Measurements from ENCODE around the gene PRKCG. TPM values are rescaled to one million over a fixed set of nuclear protein-coding genes. Genes with fewer than 3 reads are reported as not detected.
A peak's percentile ranks its signal among the peaks of the same experiment; 100 is the strongest.

The PRKCG gene
- total and polyA plus RNA-seq, 4 donors = 0.02 to 0.63 (median 0.18) TPM; not detected in 1

- H3K27me3 ChIP-seq (ENCODE audit: control insufficient read depth in 3 of 3, insufficient read depth in 3 of 3, low read length in 2 of 3) = peaks cover 3 to 39% (median 19%) of the 10 kb centered on the region in 3 donors
- no peak for TF ChIP-seq CTCF (IDR thresholded peaks at IDR 0.05; ENCODE audit: control extremely low read depth, extremely low read depth)
- H3K27ac ChIP-seq (ENCODE audit: low read depth in 1 of 2, low read length in 1 of 2) = no peak overlapping the region
- 34 to 44% methylated on average over 3 of the region's 3 CpGs for WGBS, 2 donors
- H3K4me1 ChIP-seq (ENCODE audit: control insufficient read depth in 5 of 5, insufficient read depth in 5 of 5, low read length in 5 of 5) = peaks cover 0 to 4% (median 0%) of the 10 kb centered on the region in 5 donors
- no peak overlapping the region for H3K4me3 ChIP-seq
- H3K9ac ChIP-seq (ENCODE audit: insufficient read depth in 1 of 2, low read length in 2 of 2) = no peak overlapping the region
- ATAC-seq (ENCODE audit: insufficient read depth, low FRiP score) (no peak), DNase-seq (no peak)
- peaks cover 0 to 5% (median 0%) of the 10 kb centered on the region in 4 donors for H3K9me3 ChIP-seq (ENCODE audit: control insufficient read depth in 4 of 4, insufficient read depth in 3 of 4, low read length in 3 of 4)
- no peaks in the 10 kb centered on the region for H3K36me3 ChIP-seq (ENCODE audit: control insufficient read depth in 4 of 4, insufficient read depth in 4 of 4, low read length in 4 of 4)
Measured at GRCh38 chr19:53904909-53905308, 22.9 kb downstream of the PRKCG start.

- no peak for TF ChIP-seq CTCF (IDR thresholded peaks at IDR 0.05; ENCODE audit: control extremely low read depth, extremely low read depth)
- H3K27me3 ChIP-seq (ENCODE audit: control insufficient read depth in 3 of 3, insufficient read depth in 3 of 3, low read length in 2 of 3) = peaks cover 3 to 48% (median 25%) of the 10 kb centered on the region in 3 donors
- no peak overlapping the region for H3K9ac ChIP-seq (ENCODE audit: insufficient read depth in 1 of 2, low read length in 2 of 2)
- peaks cover 0 to 5% (median 0%) of the 10 kb centered on the region in 4 donors for H3K9me3 ChIP-seq (ENCODE audit: control insufficient read depth in 4 of 4, insufficient read depth in 3 of 4, low read length in 3 of 4)
- WGBS, 2 donors = 67 to 83% methylated on average over 1 of the region's 1 CpG
- peaks cover 0 to 4% (median 0%) of the 10 kb centered on the region in 5 donors for H3K4me1 ChIP-seq (ENCODE audit: control insufficient read depth in 5 of 5, insufficient read depth in 5 of 5, low read length in 5 of 5)
- no peak overlapping the region for H3K27ac ChIP-seq (ENCODE audit: low read depth in 1 of 2, low read length in 1 of 2)
- H3K36me3 ChIP-seq (ENCODE audit: control insufficient read depth in 4 of 4, insufficient read depth in 4 of 4, low read length in 4 of 4) = no peaks in the 10 kb centered on the region
- ATAC-seq (ENCODE audit: insufficient read depth, low FRiP score) (no peak), DNase-seq (no peak)
- H3K4me3 ChIP-seq = no peak overlapping the region
Measured at GRCh38 chr19:53905787-53906186, 23.8 kb downstream of the PRKCG start.

- Histone ChIP-seq H3K9me3 (ENCODE audit: control insufficient read depth in 4 of 4, insufficient read depth in 3 of 4, low read length in 3 of 4) (peaks cover 0 to 5% (median 0%) of the 10 kb centered on the region in 4 donors), H3K27ac (ENCODE audit: low read depth in 1 of 2, low read length in 1 of 2) (no peak overlapping the region), H3K4me1 (ENCODE audit: control insufficient read depth in 5 of 5, insufficient read depth in 5 of 5, low read length in 5 of 5) (peaks cover 0 to 4% (median 0%) of the 10 kb centered on the region in 5 donors), H3K9ac (ENCODE audit: insufficient read depth in 1 of 2, low read length in 2 of 2) (no peak overlapping the region), H3K36me3 (ENCODE audit: control insufficient read depth in 4 of 4, insufficient read depth in 4 of 4, low read length in 4 of 4) (no peaks in the 10 kb centered on the region), H3K27me3 (ENCODE audit: control insufficient read depth in 3 of 3, insufficient read depth in 3 of 3, low read length in 2 of 3) (peaks cover 3 to 53% (median 30%) of the 10 kb centered on the region in 3 donors), H3K4me3 (no peak overlapping the region)
- ATAC-seq (ENCODE audit: insufficient read depth, low FRiP score) (no peak), DNase-seq (no peak)
- WGBS, 2 donors = 11 to 13% methylated on average over 47 to 48 of the region's 48 CpGs
- TF ChIP-seq CTCF (IDR thresholded peaks at IDR 0.05; ENCODE audit: control extremely low read depth, extremely low read depth) = peak; percentile 53
Measured at GRCh38 chr19:53906211-53907192, 24.5 kb downstream of the PRKCG start.

Data from lung (tissue), 12 donors.